Lung (tissue), 12 donors: ENCODE data around the gene RAB13. TPM values are rescaled to one million over a fixed set of nuclear protein-coding genes. Genes with fewer than 3 reads are reported as not detected.

Source experiments
- ATAC-seq: fragments of 200-7000 bp; cut with Tn5 transposase; one replicate; pipeline ENCODE4 v1.9.1; 2020; ENCODE audit warnings: moderate number of reproducible peaks; ENCODE audit not compliant: insufficient read depth, low FRiP score
- DNase-seq, 3 donors: peaks; one replicate each; pipeline ENCODE4 v3.0.0-alpha.2; 2013 to 2017
- H3K27ac ChIP-seq, 2 donors: one replicate each; pipeline ENCODE4 v1.5.1; 2013; ENCODE audit warnings: mild to moderate bottlenecking in 2 of 2, moderate library complexity in 2 of 2, control low read depth in 1 of 2, inconsistent platforms in 1 of 2, low read depth in 1 of 2, low read length in 1 of 2
- H3K27me3 ChIP-seq, 3 donors: one replicate each; pipeline ENCODE4 v1.5.1; 2013; ENCODE audit warnings: low read length in 2 of 3; ENCODE audit not compliant: control insufficient read depth in 3 of 3, insufficient read depth in 3 of 3
- H3K36me3 ChIP-seq, 4 donors: one replicate each; pipeline ENCODE4 v1.5.1; 2013; ENCODE audit warnings: low read length in 4 of 4, mild to moderate bottlenecking in 1 of 4, moderate library complexity in 1 of 4; ENCODE audit not compliant: control insufficient read depth in 4 of 4, insufficient read depth in 4 of 4
- H3K4me1 ChIP-seq, 5 donors: one replicate each; pipeline ENCODE4 v1.5.1; 2013; ENCODE audit warnings: low read length in 5 of 5, mild to moderate bottlenecking in 2 of 5, moderate library complexity in 1 of 5; ENCODE audit not compliant: control insufficient read depth in 5 of 5, insufficient read depth in 5 of 5
- H3K4me3 ChIP-seq: one replicate; pipeline ENCODE4 v1.5.1; 2013; ENCODE audit warnings: mild to moderate bottlenecking, control low read depth, moderate library complexity
- H3K9ac ChIP-seq, 2 donors: one replicate each; pipeline ENCODE4 v1.5.1; 2013; ENCODE audit warnings: low read length in 2 of 2, control low read depth in 1 of 2; ENCODE audit not compliant: insufficient read depth in 1 of 2
- H3K9me3 ChIP-seq, 4 donors: one replicate each; pipeline ENCODE4 v1.5.1; 2013; ENCODE audit warnings: low read length in 3 of 4, mild to moderate bottlenecking in 1 of 4, moderate library complexity in 1 of 4; ENCODE audit not compliant: control insufficient read depth in 4 of 4, insufficient read depth in 3 of 4
- WGBS, 2 donors: extraction: QIAGEN DNeasy Blood & Tissue Kit; methylation state at CpG; one replicate each; pipeline ENCODE4 v1.1.7; 2013; 5-methylcytosine and 5-hydroxymethylcytosine counted together
- polyA plus RNA-seq, 2 donors: library from polyadenylated mRNA; stranded (reverse); fragments of 200-250 nt; gene quantifications; one replicate each; pipeline ENCODE4 v1.2.1, GENCODE V29; 2013
- total RNA-seq, 2 donors: library from RNA; depleted of rRNA in 1 of 2; stranded (reverse); fragments of >200 nt in 1 of 2; gene quantifications; one replicate each; pipeline ENCODE4 v1.2.1, GENCODE V29; 2014 to 2021
- TF ChIP-seq, protein P1 (sequence below): IDR thresholded peaks from 2 replicates; pipeline ENCODE4 v1.5.1; 2012; ENCODE audit warnings: mild to moderate bottlenecking; ENCODE audit errors: control extremely low read depth, extremely low read depth
- donor health status: control.
- donor health status: control.
- donor health status: Bipolar disorder and iron deficiency.
- donor health status: healthy.
- donor health status: DM: yes; HTN: yes; CAD: no.

Gene RAB13
- total and polyA plus RNA-seq, 4 donors, result 54.6 to 229 (median 138) TPM

DNA sequence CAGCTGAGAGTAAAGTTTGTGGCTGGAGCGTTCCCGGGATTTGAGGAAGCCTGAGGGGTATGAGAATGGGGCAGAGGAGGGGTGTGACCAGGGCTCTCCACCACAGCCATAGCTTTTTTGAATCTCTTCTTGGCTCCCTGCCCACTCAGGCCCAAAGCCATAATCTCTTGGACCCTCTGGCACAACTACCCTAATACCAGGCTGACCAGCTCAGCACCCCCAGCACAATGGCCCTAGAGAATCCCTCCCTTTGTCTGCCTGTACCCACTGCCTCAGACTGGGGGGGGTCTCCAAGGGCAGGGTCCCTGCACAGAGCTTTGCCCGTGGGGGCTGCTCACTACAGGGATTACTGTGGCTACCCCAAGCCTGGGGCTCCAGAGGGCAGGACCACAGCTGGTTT lies 47.1 kb downstream of the RAB13 start:
- TF ChIP-seq, protein P1, sequence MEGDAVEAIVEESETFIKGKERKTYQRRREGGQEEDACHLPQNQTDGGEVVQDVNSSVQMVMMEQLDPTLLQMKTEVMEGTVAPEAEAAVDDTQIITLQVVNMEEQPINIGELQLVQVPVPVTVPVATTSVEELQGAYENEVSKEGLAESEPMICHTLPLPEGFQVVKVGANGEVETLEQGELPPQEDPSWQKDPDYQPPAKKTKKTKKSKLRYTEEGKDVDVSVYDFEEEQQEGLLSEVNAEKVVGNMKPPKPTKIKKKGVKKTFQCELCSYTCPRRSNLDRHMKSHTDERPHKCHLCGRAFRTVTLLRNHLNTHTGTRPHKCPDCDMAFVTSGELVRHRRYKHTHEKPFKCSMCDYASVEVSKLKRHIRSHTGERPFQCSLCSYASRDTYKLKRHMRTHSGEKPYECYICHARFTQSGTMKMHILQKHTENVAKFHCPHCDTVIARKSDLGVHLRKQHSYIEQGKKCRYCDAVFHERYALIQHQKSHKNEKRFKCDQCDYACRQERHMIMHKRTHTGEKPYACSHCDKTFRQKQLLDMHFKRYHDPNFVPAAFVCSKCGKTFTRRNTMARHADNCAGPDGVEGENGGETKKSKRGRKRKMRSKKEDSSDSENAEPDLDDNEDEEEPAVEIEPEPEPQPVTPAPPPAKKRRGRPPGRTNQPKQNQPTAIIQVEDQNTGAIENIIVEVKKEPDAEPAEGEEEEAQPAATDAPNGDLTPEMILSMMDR, result no peak
- no peaks in the 10 kb centered on the region for H3K9me3 ChIP-seq
- DNase-seq (no peak), ATAC-seq (no peak)
- H3K4me3 ChIP-seq, result no peak overlapping the region
- H3K36me3 ChIP-seq, result peaks cover 9 to 67% (median 44%) of the 10 kb centered on the region in 4 donors
- no peaks in the 10 kb centered on the region for H3K27me3 ChIP-seq
- H3K4me1 ChIP-seq, result peaks cover 0 to 4% (median 0%) of the 10 kb centered on the region in 5 donors
- no peak overlapping the region for H3K9ac ChIP-seq
- WGBS, 2 donors, result 88 to 98% methylated on average over 3 of the region's 3 CpGs
- H3K27ac ChIP-seq, result no peak overlapping the region

DNA sequence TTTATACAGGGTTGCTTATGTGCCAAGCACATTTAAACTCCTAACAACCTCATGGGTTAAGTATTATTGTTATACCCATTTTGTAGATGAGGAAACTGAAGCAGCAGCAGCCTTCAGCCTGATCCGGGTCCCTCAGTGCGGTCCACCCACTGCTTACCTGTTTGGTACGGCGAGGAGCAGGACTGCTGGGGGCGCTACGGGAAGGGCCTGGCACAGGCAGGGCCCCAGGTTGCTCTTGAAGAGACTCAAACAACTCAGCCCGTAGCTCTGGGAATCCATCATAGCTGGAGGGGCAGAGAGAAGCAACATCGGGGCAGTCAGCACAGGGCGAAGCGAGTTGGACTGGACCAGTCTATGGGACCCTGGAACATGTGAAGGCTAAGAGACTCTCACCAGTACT lies 48.8 kb downstream of the RAB13 start:
- TF ChIP-seq, protein P1, result no peak
- H3K4me1 ChIP-seq, result no peaks in the 10 kb centered on the region
- H3K4me3 ChIP-seq, result no peak overlapping the region
- no peak overlapping the region for H3K27ac ChIP-seq
- H3K9me3 ChIP-seq, result no peaks in the 10 kb centered on the region
- DNase-seq, result no peak
- 96 to 99% methylated on average over 10 of the region's 10 CpGs for WGBS, 2 donors
- no peaks in the 10 kb centered on the region for H3K27me3 ChIP-seq
- H3K9ac ChIP-seq, result no peak overlapping the region
- H3K36me3 ChIP-seq, result peaks cover 10 to 74% (median 43%) of the 10 kb centered on the region in 4 donors
- no peak for ATAC-seq

DNA sequence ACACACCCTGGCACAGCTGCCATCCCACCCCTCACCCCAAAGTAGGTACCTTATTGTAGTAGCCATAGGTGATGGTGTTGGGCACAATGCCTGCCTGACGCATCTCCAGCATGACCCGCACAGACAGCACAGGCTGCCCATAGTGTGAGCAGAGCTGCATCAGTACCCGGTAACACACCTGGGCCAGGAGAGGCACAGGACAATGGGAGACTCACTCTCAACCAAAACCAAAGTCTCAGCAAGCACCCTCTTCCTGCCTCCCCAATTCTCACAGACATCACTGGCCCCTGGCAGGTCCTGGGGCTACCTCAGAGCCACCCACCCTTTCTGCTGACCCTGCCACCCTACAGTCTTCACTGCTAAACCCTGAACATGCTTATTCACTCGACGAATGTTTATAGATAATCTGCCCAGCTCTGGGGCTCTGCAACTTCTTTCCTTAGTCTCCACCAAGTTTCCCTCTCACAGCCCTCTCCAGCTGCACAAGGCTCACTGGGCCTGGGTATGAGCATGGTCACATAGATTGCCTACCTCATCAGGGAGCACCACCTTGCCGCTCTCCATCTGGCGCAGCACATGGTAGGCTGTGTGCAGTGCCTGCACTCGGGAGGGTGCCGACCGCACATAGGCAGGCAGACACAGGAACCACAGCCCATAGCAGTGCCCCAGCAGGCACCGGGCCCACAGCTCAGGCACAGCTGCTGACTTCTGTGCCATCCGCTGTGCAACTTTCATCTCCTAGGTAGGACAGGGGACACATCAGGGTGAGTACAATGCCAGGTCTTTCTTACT lies 49.9 kb downstream of the RAB13 start:
- no peaks in the 10 kb centered on the region for H3K9me3 ChIP-seq
- H3K9ac ChIP-seq, result no peak overlapping the region
- 96 to 98% methylated on average over 12 of the region's 12 CpGs for WGBS, 2 donors
- no peaks in the 10 kb centered on the region for H3K27me3 ChIP-seq
- H3K4me3 ChIP-seq, result no peak overlapping the region
- ATAC-seq (no peak), DNase-seq (no peak)
- H3K36me3 ChIP-seq, result peaks cover 10 to 73% (median 40%) of the 10 kb centered on the region in 4 donors
- no peaks in the 10 kb centered on the region for H3K4me1 ChIP-seq
- TF ChIP-seq, protein P1, result no peak
- no peak overlapping the region for H3K27ac ChIP-seq
